ENCODE measurements around the gene QSOX2.

Gene QSOX2

GRCh38 chr9:136244122-136244968, 1.3 kb downstream of the QSOX2 start:
- TF ChIP-seq GATA3 (IDR thresholded peaks at IDR 0.05; ENCODE audit: low read depth, low read length) (no peak), GATA2 (IDR thresholded peaks at IDR 0.05; ENCODE audit: low read depth, low read length) (no peak)

- TF ChIP-seq GATA2 (IDR thresholded peaks at IDR 0.05; ENCODE audit: low read depth, low read length) (no peak), GATA3 (IDR thresholded peaks at IDR 0.05; ENCODE audit: low read depth, low read length) (no peak)
Observed at GRCh38 chr9:136243631-136244030, 2.0 kb downstream of the QSOX2 start.

GRCh38 chr9:136242918-136243525, 2.6 kb downstream of the QSOX2 start:
- TF ChIP-seq GATA2 (IDR thresholded peaks at IDR 0.05; ENCODE audit: low read depth, low read length) (no peak), GATA3 (IDR thresholded peaks at IDR 0.05; ENCODE audit: low read depth, low read length) (no peak)

GRCh38 chr9:136242248-136242647, 3.4 kb downstream of the QSOX2 start:
- TF ChIP-seq GATA2 (IDR thresholded peaks at IDR 0.05; ENCODE audit: low read depth, low read length) (no peak), GATA3 (IDR thresholded peaks at IDR 0.05; ENCODE audit: low read depth, low read length) (no peak)

- TF ChIP-seq GATA3 (IDR thresholded peaks at IDR 0.05; ENCODE audit: low read depth, low read length) (no peak), GATA2 (IDR thresholded peaks at IDR 0.05; ENCODE audit: low read depth, low read length) (no peak)
Observed at GRCh38 chr9:136241542-136241941, 4.1 kb downstream of the QSOX2 start.

GRCh38 chr9:136240941-136241340, 4.7 kb downstream of the QSOX2 start:
- TF ChIP-seq GATA3 (IDR thresholded peaks at IDR 0.05; ENCODE audit: low read depth, low read length) (no peak), GATA2 (IDR thresholded peaks at IDR 0.05; ENCODE audit: low read depth, low read length) (no peak)

- no peak for TF ChIP-seq GATA3 (IDR thresholded peaks at IDR 0.05; ENCODE audit: low read depth, low read length)
- TF ChIP-seq GATA2 (IDR thresholded peaks at IDR 0.05; ENCODE audit: low read depth, low read length) = no peak
Observed at GRCh38 chr9:136239983-136240330, 5.7 kb downstream of the QSOX2 start.

GRCh38 chr9:136239135-136239982, 6.3 kb downstream of the QSOX2 start:
- TF ChIP-seq GATA2 (IDR thresholded peaks at IDR 0.05; ENCODE audit: low read depth, low read length) (no peak), GATA3 (IDR thresholded peaks at IDR 0.05; ENCODE audit: low read depth, low read length) (no peak)

GRCh38 chr9:136238342-136238732, 7.3 kb downstream of the QSOX2 start:
- no peak for TF ChIP-seq GATA3 (IDR thresholded peaks at IDR 0.05; ENCODE audit: low read depth, low read length)

GRCh38 chr9:136237486-136238341, 7.9 kb downstream of the QSOX2 start:
- TF ChIP-seq GATA3 (IDR thresholded peaks at IDR 0.05; ENCODE audit: low read depth, low read length) (no peak), GATA2 (IDR thresholded peaks at IDR 0.05; ENCODE audit: low read depth, low read length) (no peak)

- TF ChIP-seq GATA2 (IDR thresholded peaks at IDR 0.05; ENCODE audit: low read depth, low read length) = no peak
- TF ChIP-seq GATA3 (IDR thresholded peaks at IDR 0.05; ENCODE audit: low read depth, low read length) = no peak
Observed at GRCh38 chr9:136235709-136236455, 9.7 kb downstream of the QSOX2 start.

GRCh38 chr9:136235171-136235570, 10.4 kb downstream of the QSOX2 start:
- TF ChIP-seq GATA3 (IDR thresholded peaks at IDR 0.05; ENCODE audit: low read depth, low read length) = no peak
- TF ChIP-seq GATA2 (IDR thresholded peaks at IDR 0.05; ENCODE audit: low read depth, low read length) = no peak

- no peak for TF ChIP-seq GATA3 (IDR thresholded peaks at IDR 0.05; ENCODE audit: low read depth, low read length)
- no peak for TF ChIP-seq GATA2 (IDR thresholded peaks at IDR 0.05; ENCODE audit: low read depth, low read length)
Observed at GRCh38 chr9:136234597-136234996, 11.0 kb downstream of the QSOX2 start.
